HCT116 (cell line): Measurements from ENCODE around the gene SIRT7. TPM values are rescaled to one million over a fixed set of nuclear protein-coding genes. Genes with fewer than 3 reads are reported as not detected.

ENCODE experiments used
- ATAC-seq: fragments of 200-7000 bp; cut with Tn5 transposase; 2 replicates; pipeline ENCODE4 v1.9.1; 2020; ENCODE audit warnings: mild to moderate bottlenecking, moderate library complexity
- BruUV-seq: library from RNA; stranded (reverse); fragments of 400-500 nt; replicated peaks from 2 replicates; lab custom pipeline; 2021; lab: Mats Ljungman, UMichigan
- CTCF ChIA-PET: fragments of 300-600 bp; sonication (Branson Sonifier 250); formaldehyde crosslinking; loops from one replicate; lab custom pipeline; 2021; ENCODE audit warnings: antibody characterized with exemption; lab: Charles Lee
- POLR2A ChIA-PET: fragments of 300-600, 350-600 bp; sonication (Branson Sonifier 250); formaldehyde crosslinking; loops from one replicate; lab custom pipeline; 2021; ENCODE audit warnings: antibody characterized with exemption; lab: Charles Lee
- RAD21 ChIA-PET, 2 experiments: fragments of 300-600 bp; sonication (Branson Sonifier 250); formaldehyde crosslinking; loops; one replicate each; lab custom pipeline; 2023; ENCODE audit warnings: low total read pairs in 2 of 2; ENCODE audit not compliant: uncharacterized antibody in 2 of 2, unreplicated experiment in 2 of 2, low non-redundant PET in 1 of 2; lab: Charles Lee
- DNase-seq: peaks from one replicate; pipeline ENCODE4 v3.0.0-alpha.2; 2010; ENCODE audit warnings: low read depth, low spot score
- H2AFZ ChIP-seq: fragments of 200-600 bp; shearing (Covaris generic), sonication (generic); 2 replicates; pipeline ENCODE4 v1.6.1; 2017; ENCODE audit warnings: low read depth, mixed run types, mixed read lengths, antibody characterized with exemption, low read length; ENCODE audit not compliant: poor library complexity, severe bottlenecking
- H3K27ac ChIP-seq: 2 replicates; pipeline ENCODE4 v1.5.1; 2012; ENCODE audit warnings: low read depth, low read length
- H3K27me3 ChIP-seq: fragments of 200-600 bp; sonication (generic); 2 replicates; pipeline ENCODE4 v1.6.1; 2016; ENCODE audit warnings: mixed run types, low read length, mixed read lengths; ENCODE audit not compliant: insufficient read depth
- H3K36me3 ChIP-seq, 2 experiments: fragments of 200-500 bp in 1 of 2; fragments of 200-600 bp in 1 of 2; sonication (Bioruptor generic) in 1 of 2; sonication (generic) in 1 of 2; 2 replicates each; pipeline versions ENCODE4 v1.5.1 to v1.6.1; 2014 to 2016; ENCODE audit warnings: low read length in 2 of 2, inconsistent platforms in 1 of 2, mixed read lengths in 1 of 2, mixed run types in 1 of 2; ENCODE audit not compliant: insufficient read depth in 2 of 2, control insufficient read depth in 1 of 2
- H3K4me1 ChIP-seq, 2 experiments: fragments of 200-600 bp in 1 of 2; sonication (generic) in 1 of 2; 2 replicates each; pipeline versions ENCODE4 v1.5.1 to v1.6.1; 2012 to 2017; ENCODE audit warnings: low read length in 2 of 2, inconsistent platforms in 1 of 2, mild to moderate bottlenecking in 1 of 2, mixed read lengths in 1 of 2, mixed run types in 1 of 2, moderate library complexity in 1 of 2; ENCODE audit not compliant: insufficient read depth in 2 of 2, control insufficient read depth in 1 of 2
- H3K4me2 ChIP-seq: fragments of 200-600 bp; sonication (generic); 2 replicates; pipeline ENCODE4 v1.6.1; 2017; ENCODE audit warnings: mixed run types, low read length, mixed read lengths
- H3K4me3 ChIP-seq, 2 experiments: fragments of 200-600 bp in 1 of 2; sonication (generic) in 1 of 2; replicated peaks in 1 of 2; 2 replicates each; pipeline ENCODE4 v1.5.1; 2011 to 2016; ENCODE audit warnings: low read length in 2 of 2, control low read depth in 1 of 2, low read depth in 1 of 2, mild to moderate bottlenecking in 1 of 2, mixed read lengths in 1 of 2, mixed run types in 1 of 2
- H3K79me2 ChIP-seq: fragments of 200-600 bp; sonication (generic); 2 replicates; pipeline ENCODE4 v1.6.1; 2017; ENCODE audit warnings: mild to moderate bottlenecking, mixed run types, low read length, moderate library complexity, mixed read lengths; ENCODE audit not compliant: insufficient read depth
- H3K9ac ChIP-seq: fragments of 200-600 bp; sonication (generic); 2 replicates; pipeline ENCODE4 v1.6.1; 2016; ENCODE audit warnings: low read length, mixed read lengths
- H3K9me2 ChIP-seq: fragments of 200-600 bp; sonication (generic), shearing (Covaris generic); 2 replicates; pipeline ENCODE4 v1.6.1; 2017; ENCODE audit warnings: mixed run types, mild to moderate bottlenecking, moderate library complexity; ENCODE audit not compliant: insufficient read depth
- H3K9me3 ChIP-seq, 2 experiments: fragments of 200-500 bp in 1 of 2; fragments of 200-600 bp in 1 of 2; sonication (Bioruptor generic) in 1 of 2; sonication (generic) in 1 of 2; 2 replicates each; pipeline ENCODE4 v1.6.1; 2014 to 2017; ENCODE audit warnings: low read length in 2 of 2, mixed read lengths in 2 of 2, inconsistent platforms in 1 of 2, low read depth in 1 of 2, mild to moderate bottlenecking in 1 of 2, mixed run types in 1 of 2, moderate library complexity in 1 of 2; ENCODE audit not compliant: control insufficient read depth in 1 of 2, insufficient read depth in 1 of 2
- H4K20me1 ChIP-seq: fragments of 200-600 bp; sonication (generic), shearing (Covaris generic); 2 replicates; pipeline ENCODE4 v1.6.1; 2017; ENCODE audit warnings: mixed run types, mild to moderate bottlenecking, moderate library complexity; ENCODE audit not compliant: insufficient read depth
- TCF7L2 ChIP-seq: IDR thresholded peaks from 2 replicates; pipeline ENCODE4 v1.7.0; 2011; ENCODE audit warnings: borderline replicate concordance, inconsistent platforms; ENCODE audit not compliant: insufficient read depth, insufficient read length; ENCODE audit errors: extremely low read depth
- intact Hi-C: fragments of 100-400 bp; cut with micrococcal nuclease; formaldehyde crosslinking; loops from 2 replicates; pipeline ENCODE4 v1.10.0; 2022
- total RNA-seq: library from RNA; stranded (reverse); gene quantifications from one replicate; pipeline ENCODE4 v1.2.1, GENCODE V29; 2021; ENCODE audit not compliant: unreplicated experiment
- TF ChIP-seq, protein P1 (sequence below): IDR thresholded peaks from 2 replicates; pipeline ENCODE4 v1.6.1; 2012
- TF ChIP-seq, protein P2 (sequence below): IDR thresholded peaks from 2 replicates; pipeline ENCODE4 v1.6.1; 2012; ENCODE audit warnings: low read depth

Gene SIRT7
- total RNA-seq, 1 experiment from 2014 or later = 62.6 TPM

DNA sequence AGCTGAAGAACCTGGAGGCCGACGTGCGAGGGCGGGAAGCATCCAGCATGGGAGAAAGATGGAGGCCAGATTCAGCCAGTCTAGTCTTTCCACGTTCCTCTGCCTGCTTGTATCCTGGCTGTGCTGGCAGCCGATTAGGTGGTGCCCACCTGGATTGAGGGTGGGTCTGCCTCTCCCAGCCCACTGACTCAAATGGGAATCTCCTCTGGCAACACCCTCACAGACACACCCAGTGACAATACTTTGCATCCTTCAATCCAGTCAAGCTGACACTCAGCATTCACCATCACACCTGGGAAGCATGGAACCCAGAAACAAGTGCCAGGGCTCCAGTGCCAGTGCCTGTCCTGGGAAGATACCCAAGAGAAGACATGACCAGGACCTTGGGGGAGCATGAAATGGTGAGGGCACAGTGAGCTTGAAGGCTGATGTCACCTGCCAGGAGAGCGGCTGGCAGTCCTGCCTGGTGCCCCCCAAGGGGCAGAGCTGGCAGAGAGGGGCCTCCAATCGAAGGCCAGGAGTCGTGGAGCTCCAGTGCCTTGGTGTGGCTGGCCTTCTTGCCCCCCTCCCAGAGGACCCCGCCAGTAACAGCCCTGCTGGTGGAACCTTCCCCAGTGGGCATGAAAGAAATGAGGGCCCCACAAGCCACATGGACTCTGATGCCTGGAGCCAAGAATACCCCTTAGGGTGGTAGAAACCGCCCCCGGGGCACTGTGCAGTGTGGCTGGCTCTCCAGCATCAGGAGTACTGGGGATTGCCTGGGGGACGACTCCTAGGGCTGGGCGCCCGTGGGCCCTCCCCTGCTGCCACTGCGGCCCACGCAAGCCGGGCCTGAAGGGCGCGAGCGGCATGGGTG, 16.6 kb downstream of the SIRT7 start:
- no peaks in the 10 kb centered on the region for H3K27me3 ChIP-seq
- no peaks in the 10 kb centered on the region; the same call in 1 of the 2 replicates for H3K79me2 ChIP-seq
- peak; percentile 12 for ATAC-seq
- peaks cover 3 to 19% of the 10 kb centered on the region in 2 experiments; a peak in 2 of 4 replicates for H3K36me3 ChIP-seq
- no peak overlapping the region; the same call in 1 of the 2 replicates for H3K9ac ChIP-seq
- peaks cover 24 to 50% of the 10 kb centered on the region in 2 experiments for H3K4me1 ChIP-seq
- ChIA-PET POLR2A (no interaction called here), CTCF (no interaction called here), RAD21 (no interaction called here)
- no peak for DNase-seq
- no peaks in the 10 kb centered on the region for H3K9me2 ChIP-seq
- H3K9me3 ChIP-seq = no peaks in the 10 kb centered on the region
- H2AFZ ChIP-seq = no peak overlapping the region
- H3K4me3 ChIP-seq = no peak overlapping the region
- intact Hi-C loops = no loop called here
- TF ChIP-seq, protein P1, sequence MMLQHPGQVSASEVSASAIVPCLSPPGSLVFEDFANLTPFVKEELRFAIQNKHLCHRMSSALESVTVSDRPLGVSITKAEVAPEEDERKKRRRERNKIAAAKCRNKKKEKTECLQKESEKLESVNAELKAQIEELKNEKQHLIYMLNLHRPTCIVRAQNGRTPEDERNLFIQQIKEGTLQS = no peak
- TF ChIP-seq, protein P2, sequence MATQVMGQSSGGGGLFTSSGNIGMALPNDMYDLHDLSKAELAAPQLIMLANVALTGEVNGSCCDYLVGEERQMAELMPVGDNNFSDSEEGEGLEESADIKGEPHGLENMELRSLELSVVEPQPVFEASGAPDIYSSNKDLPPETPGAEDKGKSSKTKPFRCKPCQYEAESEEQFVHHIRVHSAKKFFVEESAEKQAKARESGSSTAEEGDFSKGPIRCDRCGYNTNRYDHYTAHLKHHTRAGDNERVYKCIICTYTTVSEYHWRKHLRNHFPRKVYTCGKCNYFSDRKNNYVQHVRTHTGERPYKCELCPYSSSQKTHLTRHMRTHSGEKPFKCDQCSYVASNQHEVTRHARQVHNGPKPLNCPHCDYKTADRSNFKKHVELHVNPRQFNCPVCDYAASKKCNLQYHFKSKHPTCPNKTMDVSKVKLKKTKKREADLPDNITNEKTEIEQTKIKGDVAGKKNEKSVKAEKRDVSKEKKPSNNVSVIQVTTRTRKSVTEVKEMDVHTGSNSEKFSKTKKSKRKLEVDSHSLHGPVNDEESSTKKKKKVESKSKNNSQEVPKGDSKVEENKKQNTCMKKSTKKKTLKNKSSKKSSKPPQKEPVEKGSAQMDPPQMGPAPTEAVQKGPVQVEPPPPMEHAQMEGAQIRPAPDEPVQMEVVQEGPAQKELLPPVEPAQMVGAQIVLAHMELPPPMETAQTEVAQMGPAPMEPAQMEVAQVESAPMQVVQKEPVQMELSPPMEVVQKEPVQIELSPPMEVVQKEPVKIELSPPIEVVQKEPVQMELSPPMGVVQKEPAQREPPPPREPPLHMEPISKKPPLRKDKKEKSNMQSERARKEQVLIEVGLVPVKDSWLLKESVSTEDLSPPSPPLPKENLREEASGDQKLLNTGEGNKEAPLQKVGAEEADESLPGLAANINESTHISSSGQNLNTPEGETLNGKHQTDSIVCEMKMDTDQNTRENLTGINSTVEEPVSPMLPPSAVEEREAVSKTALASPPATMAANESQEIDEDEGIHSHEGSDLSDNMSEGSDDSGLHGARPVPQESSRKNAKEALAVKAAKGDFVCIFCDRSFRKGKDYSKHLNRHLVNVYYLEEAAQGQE = no peak
- no peak for TF ChIP-seq TCF7L2
- H3K4me2 ChIP-seq = peak overlapping the region; percentile 50
- H4K20me1 ChIP-seq = no peaks in the 10 kb centered on the region
- no TSS peak for BruUV-seq
- peak overlapping the region; percentile 5; the same call in 1 of the 2 replicates for H3K27ac ChIP-seq
